ENCODE data around the gene COG3.

The COG3 gene

GRCh38 chr13:45544520-45544919 is 79.8 kb downstream of the COG3 start:
- no peak for DNase-seq (ENCODE audit: low spot score)
- TF ChIP-seq CTCF (IDR thresholded peaks at IDR 0.05; ENCODE audit: extremely low read depth, insufficient read depth, missing control alignments) = no peak
- in situ Hi-C loops (cut with MboI; ENCODE audit: low pct_unique_long_range_greater_than_20kb, low sequenced_read_pairs, unreplicated experiment) = no loop called here

GRCh38 chr13:45545686-45546409 is 81.1 kb downstream of the COG3 start:
- TF ChIP-seq CTCF (IDR thresholded peaks at IDR 0.05; ENCODE audit: extremely low read depth, insufficient read depth, missing control alignments) = no peak
- no peak for DNase-seq (ENCODE audit: low spot score)
- in situ Hi-C loops (cut with MboI; ENCODE audit: low pct_unique_long_range_greater_than_20kb, low sequenced_read_pairs, unreplicated experiment) = no loop called here

- TF ChIP-seq CTCF (IDR thresholded peaks at IDR 0.05; ENCODE audit: extremely low read depth, insufficient read depth, missing control alignments) = no peak
- in situ Hi-C loops (cut with MboI; ENCODE audit: low pct_unique_long_range_greater_than_20kb, low sequenced_read_pairs, unreplicated experiment) = no loop called here
- no peak for DNase-seq (ENCODE audit: low spot score)
These were observed 81.6 kb downstream of the COG3 start for GRCh38 chr13:45546410-45546765.

GRCh38 chr13:45548281-45548680 is 83.5 kb downstream of the COG3 start:
- no peak for TF ChIP-seq CTCF (IDR thresholded peaks at IDR 0.05; ENCODE audit: extremely low read depth, insufficient read depth, missing control alignments)
- in situ Hi-C loops (cut with MboI; ENCODE audit: low pct_unique_long_range_greater_than_20kb, low sequenced_read_pairs, unreplicated experiment) = no loop called here
- DNase-seq (ENCODE audit: low spot score) = no peak

GRCh38 chr13:45554604-45555109 is 89.9 kb downstream of the COG3 start:
- no peak for DNase-seq (ENCODE audit: low spot score)
- no peak for TF ChIP-seq CTCF (IDR thresholded peaks at IDR 0.05; ENCODE audit: extremely low read depth, insufficient read depth, missing control alignments)
- in situ Hi-C loops (cut with MboI; ENCODE audit: low pct_unique_long_range_greater_than_20kb, low sequenced_read_pairs, unreplicated experiment) = no loop called here

GRCh38 chr13:45564133-45564776 is 99.5 kb downstream of the COG3 start:
- DNase-seq (ENCODE audit: low spot score) = no peak
- TF ChIP-seq CTCF (IDR thresholded peaks at IDR 0.05; ENCODE audit: extremely low read depth, insufficient read depth, missing control alignments) = no peak

More at GRCh38 chr13:45564133-45564776, 99.5 kb downstream of the COG3 start:
- in situ Hi-C loops (cut with MboI; ENCODE audit: low pct_unique_long_range_greater_than_20kb, low sequenced_read_pairs, unreplicated experiment) = no loop called here

All from GM13977 (cell line).